HG02938 (cell line): Measurements from ENCODE around the gene ZC3H4.

Experiments
- ATAC-seq: cut with Tn5 transposase; IDR thresholded peaks from one replicate; pipeline ENCODE4 v1.9.1; 2021; ENCODE audit warnings: mild to moderate bottlenecking, moderate library complexity; ENCODE audit not compliant: unreplicated experiment

ZC3H4 gene

GRCh38 chr19:47023448-47023794, 90.2 kb downstream of the ZC3H4 start:
- ATAC-seq = no peak

- ATAC-seq = no peak
Measured at GRCh38 chr19:47022541-47023447, 90.8 kb downstream of the ZC3H4 start.

GRCh38 chr19:47022140-47022536, 91.4 kb downstream of the ZC3H4 start:
- ATAC-seq = no peak

- no peak for ATAC-seq
Measured at GRCh38 chr19:47021536-47022139, 91.9 kb downstream of the ZC3H4 start.

- ATAC-seq = no peak
Measured at GRCh38 chr19:47020992-47021496, 92.5 kb downstream of the ZC3H4 start.

- ATAC-seq = no peak
Measured at GRCh38 chr19:47020132-47020805, 93.3 kb downstream of the ZC3H4 start.

- ATAC-seq = no peak
Measured at GRCh38 chr19:47019431-47020041, 94.0 kb downstream of the ZC3H4 start, which contains the start of gene NPAS1. TSS of gene NPAS1 (plus strand) at chr19:47019837. CDS start at chr19:47021048, 1,211 bp downstream.

- ATAC-seq = no peak
Measured at GRCh38 chr19:47018923-47019322, 94.7 kb downstream of the ZC3H4 start.
